Measurements from ENCODE around the gene CARMIL1.

Gene CARMIL1

GRCh38 chr6:25485821-25486534 is 206.8 kb downstream of the CARMIL1 start:
- no peak for DNase-seq

- DNase-seq: no peak
Observed at GRCh38 chr6:25486550-25486949, 207.4 kb downstream of the CARMIL1 start.

GRCh38 chr6:25487012-25487411 is 207.8 kb downstream of the CARMIL1 start:
- DNase-seq: no peak

GRCh38 chr6:25488156-25488555 is 209.0 kb downstream of the CARMIL1 start:
- no peak for DNase-seq

GRCh38 chr6:25489399-25489798 is 210.2 kb downstream of the CARMIL1 start:
- DNase-seq: no peak

- peak; percentile 56 to 62 for DNase-seq
Observed at GRCh38 chr6:25490018-25490801, 211.0 kb downstream of the CARMIL1 start.

- no peak for DNase-seq
Observed at GRCh38 chr6:25492951-25493350, 213.8 kb downstream of the CARMIL1 start.

GRCh38 chr6:25494469-25494868 is 215.3 kb downstream of the CARMIL1 start:
- no peak for DNase-seq

- DNase-seq: no peak
Observed at GRCh38 chr6:25497383-25498040, 218.3 kb downstream of the CARMIL1 start.

GRCh38 chr6:25498505-25498904 is 219.3 kb downstream of the CARMIL1 start:
- DNase-seq: no peak

GRCh38 chr6:25499615-25500235 is 220.6 kb downstream of the CARMIL1 start:
- no peak for DNase-seq

- no peak for DNase-seq
Observed at GRCh38 chr6:25503686-25504085, 224.5 kb downstream of the CARMIL1 start.

- DNase-seq: no peak
Observed at GRCh38 chr6:25504661-25505060, 225.5 kb downstream of the CARMIL1 start.

GRCh38 chr6:25506020-25506419 is 226.8 kb downstream of the CARMIL1 start:
- DNase-seq: no peak

GRCh38 chr6:25508051-25508450 is 228.9 kb downstream of the CARMIL1 start:
- no peak for DNase-seq

GRCh38 chr6:25511376-25511775 is 232.2 kb downstream of the CARMIL1 start:
- no peak for DNase-seq

- no peak for DNase-seq
Observed at GRCh38 chr6:25512560-25512959, 233.4 kb downstream of the CARMIL1 start.

- no peak for DNase-seq
Observed at GRCh38 chr6:25519856-25520255, 240.7 kb downstream of the CARMIL1 start.

- DNase-seq: no peak
Observed at GRCh38 chr6:25524542-25524941, 245.4 kb downstream of the CARMIL1 start.

GRCh38 chr6:25525078-25525477 is 245.9 kb downstream of the CARMIL1 start:
- DNase-seq: no peak

- no peak for DNase-seq
Observed at GRCh38 chr6:25534942-25535631, 255.9 kb downstream of the CARMIL1 start.

GRCh38 chr6:25535632-25536225 is 256.6 kb downstream of the CARMIL1 start:
- no peak for DNase-seq
